Vagina (tissue), 2 donors: ENCODE measurements around the gene GAS1. TPM values are rescaled to one million over a fixed set of nuclear protein-coding genes. Genes with fewer than 3 reads are reported as not detected.

ENCODE experiments used
- DNase-seq, 2 donors: peaks; one replicate each; pipeline ENCODE4 v3.0.0-alpha.2; 2017; ENCODE audit errors: extremely low spot score in 2 of 2
- H3K27ac ChIP-seq: fragments of 200-600 bp; sonication (generic); one replicate; pipeline ENCODE4 v1.5.1; 2019
- H3K27me3 ChIP-seq: fragments of 200-600 bp; sonication (generic); one replicate; pipeline ENCODE4 v1.5.1; 2019
- H3K36me3 ChIP-seq, 2 donors: fragments of 200-600 bp; sonication (generic); one replicate each; pipeline ENCODE4 v1.5.1; 2017 to 2019
- H3K4me1 ChIP-seq: fragments of 200-600 bp; sonication (generic); one replicate; pipeline ENCODE4 v1.5.1; 2019
- H3K4me3 ChIP-seq, 2 donors: fragments of 200-600 bp; sonication (generic); 1 replicate in 1 of 2; 2 replicates in 1 of 2; pipeline ENCODE4 v1.5.1; 2016 to 2019
- H3K9me3 ChIP-seq: fragments of 200-600 bp; sonication (generic); one replicate; pipeline ENCODE4 v1.5.1; 2019
- CTCF ChIP-seq, 3 experiments: fragments of 450-650 bp in 2 of 3; fragments of 200-600 bp in 1 of 3; sonication (generic) in 1 of 3; IDR thresholded peaks; one replicate each; pipeline ENCODE4 v1.5.1; 2017 to 2019; ENCODE audit warnings: antibody characterized with exemption in 3 of 3, mild to moderate bottlenecking in 2 of 3, moderate library complexity in 2 of 3
- POLR2A ChIP-seq, 2 donors: fragments of 450-650 bp; IDR thresholded peaks; one replicate each; pipeline ENCODE4 v1.6.1; 2017; ENCODE audit warnings: antibody characterized with exemption in 2 of 2, mild to moderate bottlenecking in 2 of 2, moderate library complexity in 2 of 2
- POLR2AphosphoS5 ChIP-seq, 2 donors: sonication (generic); formaldehyde crosslinking; IDR thresholded peaks; one replicate each; pipeline ENCODE4 v1.9.0; 2017; ENCODE audit warnings: antibody characterized with exemption in 2 of 2, mild to moderate bottlenecking in 2 of 2, low read depth in 1 of 2; ENCODE audit not compliant: insufficient read depth in 1 of 2
- intact Hi-C: fragments of 100-400 bp; cut with DNase I; formaldehyde crosslinking; loops from one replicate; pipeline ENCODE4 v1.15.1; 2023
- total RNA-seq: library from RNA; depleted of rRNA; stranded (reverse); fragments of >200 nt; gene quantifications from one replicate; pipeline ENCODE4 v1.2.3, GENCODE V29; 2016

The GAS1 gene
- total RNA-seq, 1 donor from 2014 or later: 163 TPM

- no peak for TF ChIP-seq POLR2A (IDR thresholded peaks at IDR 0.05)
- no peak for TF ChIP-seq POLR2AphosphoS5 (IDR thresholded peaks at IDR 0.05; ENCODE audit: insufficient read depth in 1 of 2, low read depth in 1 of 2)
- no peak for TF ChIP-seq CTCF (IDR thresholded peaks at IDR 0.05)
- H3K4me3 ChIP-seq: peak overlapping the region in 1 of 2 donors; percentile 1
- no peaks in the 10 kb centered on the region for H3K36me3 ChIP-seq
- DNase-seq: no peak
- no peak overlapping the region for H3K27ac ChIP-seq
- no peaks in the 10 kb centered on the region for H3K9me3 ChIP-seq
- intact Hi-C loops: loop anchor here (10.0 kb wide), 3 partner anchors 202 to 458 kb away; no protein-coding TSS in a partner anchor
- H3K27me3 ChIP-seq: no peaks in the 10 kb centered on the region
- H3K4me1 ChIP-seq: peaks cover 12% of the 10 kb centered on the region
Measured at GRCh38 chr9:86942281-86943200, 4.8 kb downstream of the GAS1 start.

- TF ChIP-seq POLR2AphosphoS5 (IDR thresholded peaks at IDR 0.05; ENCODE audit: insufficient read depth in 1 of 2, low read depth in 1 of 2) (no peak), POLR2A (IDR thresholded peaks at IDR 0.05) (no peak)
- Histone ChIP-seq H3K27me3 (no peaks in the 10 kb centered on the region), H3K36me3 (no peaks in the 10 kb centered on the region), H3K4me1 (peaks cover 12% of the 10 kb centered on the region), H3K4me3 (no peak overlapping the region), H3K9me3 (no peaks in the 10 kb centered on the region), H3K27ac (no peak overlapping the region)
- intact Hi-C loops: loop anchor here (10.0 kb wide), 3 partner anchors 204 to 456 kb away; no protein-coding TSS in a partner anchor
- no peak for DNase-seq
Measured at GRCh38 chr9:86941197-86941596, 6.1 kb downstream of the GAS1 start.

GRCh38 chr9:86940774-86941173 lies 6.5 kb downstream of the GAS1 start:
- TF ChIP-seq POLR2AphosphoS5 (IDR thresholded peaks at IDR 0.05; ENCODE audit: insufficient read depth in 1 of 2, low read depth in 1 of 2) (no peak), CTCF (IDR thresholded peaks at IDR 0.05) (no peak), POLR2A (IDR thresholded peaks at IDR 0.05) (no peak)
- intact Hi-C loops: loop anchor here (10.0 kb wide), 3 partner anchors 204 to 456 kb away; no protein-coding TSS in a partner anchor
- peaks cover 12% of the 10 kb centered on the region for H3K4me1 ChIP-seq
- no peaks in the 10 kb centered on the region for H3K9me3 ChIP-seq
- H3K4me3 ChIP-seq: no peak overlapping the region
- no peak for DNase-seq
- H3K36me3 ChIP-seq: no peaks in the 10 kb centered on the region
- H3K27ac ChIP-seq: no peak overlapping the region
- H3K27me3 ChIP-seq: no peaks in the 10 kb centered on the region

GRCh38 chr9:86939891-86940290 lies 7.4 kb downstream of the GAS1 start:
- TF ChIP-seq POLR2AphosphoS5 (IDR thresholded peaks at IDR 0.05; ENCODE audit: insufficient read depth in 1 of 2, low read depth in 1 of 2) (no peak), POLR2A (IDR thresholded peaks at IDR 0.05) (no peak), CTCF (IDR thresholded peaks at IDR 0.05) (no peak)
- Histone ChIP-seq H3K4me3 (no peak overlapping the region), H3K27me3 (no peaks in the 10 kb centered on the region), H3K4me1 (peaks cover 6% of the 10 kb centered on the region), H3K27ac (no peak overlapping the region), H3K9me3 (no peaks in the 10 kb centered on the region), H3K36me3 (no peaks in the 10 kb centered on the region)
- intact Hi-C loops: loop anchor here (10.0 kb wide), 3 partner anchors 205 to 455 kb away; no protein-coding TSS in a partner anchor
- DNase-seq: no peak

- Histone ChIP-seq H3K27ac (no peak overlapping the region), H3K27me3 (no peaks in the 10 kb centered on the region), H3K9me3 (no peaks in the 10 kb centered on the region), H3K4me3 (no peak overlapping the region), H3K4me1 (no peaks in the 10 kb centered on the region), H3K36me3 (no peaks in the 10 kb centered on the region)
- no peak for DNase-seq
- intact Hi-C loops: no loop called here
- TF ChIP-seq POLR2AphosphoS5 (IDR thresholded peaks at IDR 0.05; ENCODE audit: insufficient read depth in 1 of 2, low read depth in 1 of 2) (no peak), CTCF (IDR thresholded peaks at IDR 0.05) (no peak), POLR2A (IDR thresholded peaks at IDR 0.05) (no peak)
Measured at GRCh38 chr9:86939321-86939720, 8.0 kb downstream of the GAS1 start.
